Stimulated activated CD8-positive, alpha-beta memory T cell treated with anti-CD3 and anti-CD28 coated beads, Interleukin-4, amount 100 ng/mL, for 48 hours (primary cell): ENCODE measurements around the gene CTNNA3.

ENCODE experiments used
- DNase-seq: peaks from one replicate; pipeline ENCODE4 v3.0.0-alpha.2; 2020

CTNNA3 gene

GRCh38 chr10:66625709-66626590 is 1070.0 kb downstream of the CTNNA3 start:
- no peak for DNase-seq

DNA sequence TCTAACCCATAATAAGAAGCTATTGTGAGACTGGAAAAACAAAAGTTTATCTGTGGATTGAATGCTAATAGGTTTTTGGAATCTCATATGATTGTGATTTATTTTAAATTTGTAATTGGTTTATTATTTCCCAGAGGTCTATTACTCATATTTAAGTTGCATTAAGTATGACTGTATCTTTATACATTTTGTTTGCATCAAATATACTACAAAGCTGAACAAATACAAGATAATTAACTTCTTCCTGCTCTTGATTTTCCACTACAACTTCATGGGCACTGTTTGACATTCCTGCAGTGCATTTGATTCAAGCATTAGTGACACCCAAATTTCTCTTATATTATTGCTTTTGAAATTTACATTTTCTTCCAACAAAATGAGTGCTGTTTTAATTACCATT is 1073.9 kb downstream of the CTNNA3 start:
- no peak for DNase-seq

GRCh38 chr10:66604195-66604594 is 1091.8 kb downstream of the CTNNA3 start:
- no peak for DNase-seq

GRCh38 chr10:66591865-66592264 is 1104.1 kb downstream of the CTNNA3 start:
- DNase-seq: no peak

- no peak for DNase-seq
Observed at GRCh38 chr10:66587680-66588050, 1108.3 kb downstream of the CTNNA3 start.

GRCh38 chr10:66586897-66587679 is 1108.9 kb downstream of the CTNNA3 start:
- DNase-seq: no peak

DNA sequence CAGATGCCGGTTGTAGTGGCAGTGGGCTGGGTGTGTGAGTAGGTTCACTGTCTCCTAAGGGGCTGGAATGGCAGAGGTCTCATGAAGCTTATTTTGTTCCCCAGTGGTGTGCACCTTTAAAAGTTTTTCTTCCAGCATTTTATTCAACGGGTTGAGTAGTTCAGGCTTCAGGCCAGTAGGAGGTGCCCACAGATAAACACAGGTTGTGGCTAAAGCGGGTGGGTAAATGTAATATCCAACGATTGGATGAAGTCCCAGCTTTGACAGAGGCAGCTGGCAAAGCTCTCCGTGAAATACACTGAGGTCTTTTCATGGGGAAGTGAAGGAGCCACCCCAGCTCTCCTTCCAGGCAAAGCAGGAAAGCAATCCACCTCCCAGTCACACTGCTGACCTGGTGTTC is 1109.9 kb downstream of the CTNNA3 start:
- DNase-seq: no peak

GRCh38 chr10:66575251-66575855 is 1120.6 kb downstream of the CTNNA3 start:
- no peak for DNase-seq

GRCh38 chr10:66572700-66573099 is 1123.3 kb downstream of the CTNNA3 start:
- no peak for DNase-seq

DNA sequence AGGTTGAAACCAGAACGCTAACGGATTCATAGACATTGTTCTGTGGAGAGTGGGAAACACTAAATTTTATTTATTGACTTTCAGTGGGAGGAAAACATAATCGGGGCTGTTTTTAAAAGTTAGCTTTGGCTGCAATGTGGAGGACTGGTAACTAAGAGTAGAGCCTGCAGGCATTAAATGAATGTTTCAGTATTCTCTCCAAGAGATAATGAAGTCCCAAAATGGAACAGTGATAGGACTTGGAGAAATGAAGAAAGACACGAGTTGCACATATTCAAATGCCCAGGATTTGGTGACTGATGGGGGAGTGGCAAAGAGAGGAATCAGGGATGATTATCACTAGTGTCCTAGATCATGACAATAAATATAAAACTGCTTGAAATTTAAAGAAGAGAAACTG is 1130.0 kb downstream of the CTNNA3 start:
- DNase-seq: no peak

DNA sequence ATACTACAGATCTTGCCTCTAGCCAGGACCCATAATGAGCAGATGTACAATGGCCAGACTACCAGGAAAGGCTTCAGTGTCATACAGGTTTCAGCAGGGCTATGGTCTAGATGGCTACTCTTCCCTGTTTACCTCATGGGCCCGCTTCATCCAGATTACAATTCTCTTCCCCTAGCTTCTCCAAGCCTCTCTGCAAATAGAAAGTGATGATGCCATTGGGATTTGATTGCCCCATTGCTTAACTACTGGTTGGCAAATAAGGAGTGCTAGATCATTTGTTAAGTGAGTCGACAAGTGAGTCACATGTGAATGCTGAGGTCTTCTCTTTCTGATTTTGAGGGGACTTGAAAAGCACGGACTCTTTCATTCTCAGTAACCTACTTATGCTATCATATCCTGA is 1131.7 kb downstream of the CTNNA3 start:
- DNase-seq: no peak

- DNase-seq: no peak
Observed at GRCh38 chr10:66555061-66555460, 1140.9 kb downstream of the CTNNA3 start.

GRCh38 chr10:66552331-66552730 is 1143.7 kb downstream of the CTNNA3 start:
- DNase-seq: no peak

DNA sequence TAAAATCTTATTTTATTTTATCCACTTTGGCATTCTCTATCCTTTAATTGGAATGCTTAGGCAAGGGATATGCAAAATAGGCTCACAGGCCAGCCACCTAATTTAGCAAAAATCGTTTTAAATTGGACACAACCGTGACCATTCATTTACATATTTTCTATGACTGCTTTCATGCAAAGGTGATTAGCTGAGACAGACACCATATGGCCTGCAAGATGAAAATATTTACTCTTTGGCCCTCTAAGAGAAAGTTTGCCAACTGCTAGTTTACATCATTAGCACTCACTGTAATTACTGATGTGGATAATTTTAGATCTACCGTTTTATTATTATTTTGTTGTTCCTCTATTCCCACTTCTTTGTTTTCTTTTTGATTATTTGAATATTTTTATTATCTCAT is 1145.6 kb downstream of the CTNNA3 start:
- DNase-seq: no peak

- DNase-seq: no peak
Observed at GRCh38 chr10:66538908-66539307, 1157.1 kb downstream of the CTNNA3 start.

DNA sequence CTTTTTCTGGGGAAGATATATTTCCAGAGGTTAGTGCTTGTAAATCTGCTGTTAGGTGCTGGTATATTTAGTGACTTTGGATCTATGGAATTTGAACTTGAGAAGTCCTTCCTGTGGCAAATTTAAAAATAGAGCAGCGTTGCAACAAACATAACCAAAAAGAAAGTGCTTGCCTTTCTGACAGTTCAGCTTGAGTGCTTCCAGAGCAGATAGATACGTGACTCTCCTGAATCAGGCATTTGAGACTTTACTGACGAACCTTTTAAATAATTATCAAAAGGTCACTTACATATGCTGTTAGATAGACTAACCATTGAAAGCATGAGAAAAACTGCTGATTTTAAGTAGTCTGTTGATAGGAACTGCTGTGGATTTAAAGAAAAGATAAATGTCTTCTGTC is 1157.6 kb downstream of the CTNNA3 start:
- no peak for DNase-seq

DNA sequence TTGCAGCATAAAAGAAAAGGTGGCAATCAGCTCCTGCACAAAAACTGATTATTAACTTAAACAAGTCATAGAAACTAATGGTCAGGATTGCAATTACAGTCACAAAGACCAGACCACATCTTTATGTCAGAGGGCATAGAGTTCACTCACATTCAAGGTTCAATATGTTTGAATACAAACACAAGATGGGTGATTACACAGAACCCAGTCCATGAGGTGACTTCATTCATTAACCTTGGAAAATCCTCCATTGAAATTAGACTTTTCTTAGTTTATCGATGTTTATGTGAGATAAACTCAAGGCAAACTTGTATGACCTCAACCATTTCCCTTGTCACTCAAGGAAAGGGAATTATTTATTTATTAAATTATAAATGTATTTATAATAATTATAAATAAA is 1158.8 kb downstream of the CTNNA3 start:
- DNase-seq: no peak

DNA sequence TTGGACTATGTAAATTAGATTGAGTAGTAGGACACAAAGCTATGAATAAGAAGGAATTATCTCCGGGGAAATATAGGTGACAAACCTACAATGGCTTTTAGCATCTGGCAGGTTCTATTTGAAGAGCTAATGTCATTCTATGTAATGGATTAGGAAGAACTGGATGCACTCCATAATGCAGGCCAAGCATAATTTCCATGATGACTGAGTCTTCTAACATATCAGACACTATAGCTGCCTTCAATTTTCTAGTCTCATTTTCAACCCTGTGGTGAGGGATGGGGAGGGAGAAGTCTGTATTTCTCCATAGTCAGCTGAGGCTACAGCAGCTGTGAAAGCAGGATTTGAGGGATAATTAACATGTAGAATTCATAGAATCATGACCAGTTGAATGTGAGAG is 1160.6 kb downstream of the CTNNA3 start:
- DNase-seq: no peak

DNA sequence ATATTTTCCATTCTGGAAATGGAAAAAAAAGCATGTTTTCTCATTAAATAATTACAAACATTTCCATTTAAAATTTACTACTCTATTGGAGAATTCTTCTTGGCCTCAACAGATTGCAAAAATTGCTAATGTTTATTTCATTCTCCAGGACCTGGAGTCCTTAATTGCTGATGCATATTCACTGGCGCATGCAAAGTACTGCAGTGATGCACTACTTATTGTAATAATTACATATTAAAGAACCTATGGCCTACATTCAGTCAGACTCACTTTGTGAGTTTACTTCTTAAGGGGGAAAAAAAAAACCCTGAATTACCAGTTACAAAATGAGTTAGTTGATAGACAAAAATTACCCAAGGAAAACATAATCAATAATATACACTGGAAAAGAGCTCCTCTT is 1161.1 kb downstream of the CTNNA3 start:
- no peak for DNase-seq

DNA sequence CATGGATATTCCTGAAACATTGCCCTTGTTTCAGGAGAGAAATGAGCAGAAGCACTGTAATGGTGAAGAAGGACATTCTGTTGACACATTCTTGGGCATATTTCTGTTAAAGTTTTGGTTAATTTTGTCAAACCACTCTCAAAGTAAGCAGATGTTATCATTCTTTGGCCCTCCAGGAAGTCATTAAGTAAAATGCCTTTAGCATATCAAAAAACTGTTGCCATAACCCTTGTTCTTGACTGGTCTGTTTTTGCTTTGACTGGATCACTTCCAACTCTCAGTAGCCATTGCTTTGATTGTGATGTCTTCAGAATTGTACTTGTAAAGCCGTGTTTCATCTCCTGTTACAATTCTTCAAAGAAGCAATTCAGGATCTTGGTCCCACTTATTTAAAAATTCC is 1174.5 kb downstream of the CTNNA3 start:
- no peak for DNase-seq

DNA sequence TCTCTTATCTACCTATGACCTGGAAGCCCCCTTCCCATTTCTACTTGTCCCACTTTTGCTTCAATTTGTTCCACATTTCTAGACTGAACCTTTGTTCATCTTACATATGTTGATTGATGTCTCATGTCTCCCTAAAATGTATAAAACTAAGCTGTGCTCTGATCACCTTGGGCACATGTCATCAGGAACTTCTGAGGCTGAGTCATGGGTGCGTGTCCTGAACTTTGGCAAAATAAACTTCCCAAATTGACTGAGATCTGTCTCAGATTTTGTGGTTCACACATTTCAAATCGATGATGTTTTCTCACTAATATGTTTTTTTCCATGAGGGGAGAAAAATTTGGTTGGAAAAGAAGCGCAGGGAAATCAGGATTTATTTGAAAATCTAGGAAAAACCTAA is 1176.4 kb downstream of the CTNNA3 start:
- no peak for DNase-seq

DNA sequence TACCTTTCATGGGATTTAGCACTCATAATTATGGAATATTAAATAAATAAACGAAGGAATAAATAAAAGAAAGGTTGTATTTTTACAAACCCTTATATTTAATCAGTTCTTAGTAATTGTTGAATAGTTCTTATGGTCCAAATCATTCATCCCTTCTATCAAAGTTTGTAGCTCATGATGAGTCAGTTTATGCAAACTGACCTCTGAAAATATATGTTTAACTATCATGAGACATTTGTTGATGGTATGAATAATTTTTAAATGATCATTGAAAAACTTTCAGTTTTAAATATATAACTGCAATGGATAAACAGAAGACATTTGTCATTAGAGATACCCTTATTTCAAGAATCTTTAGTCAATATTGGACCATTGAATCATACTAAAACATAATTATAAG is 1181.3 kb downstream of the CTNNA3 start:
- DNase-seq: no peak

GRCh38 chr10:66513504-66513903 is 1182.5 kb downstream of the CTNNA3 start:
- no peak for DNase-seq
